ENCODE data around the gene RAPGEF5.

RAPGEF5 gene

DNA sequence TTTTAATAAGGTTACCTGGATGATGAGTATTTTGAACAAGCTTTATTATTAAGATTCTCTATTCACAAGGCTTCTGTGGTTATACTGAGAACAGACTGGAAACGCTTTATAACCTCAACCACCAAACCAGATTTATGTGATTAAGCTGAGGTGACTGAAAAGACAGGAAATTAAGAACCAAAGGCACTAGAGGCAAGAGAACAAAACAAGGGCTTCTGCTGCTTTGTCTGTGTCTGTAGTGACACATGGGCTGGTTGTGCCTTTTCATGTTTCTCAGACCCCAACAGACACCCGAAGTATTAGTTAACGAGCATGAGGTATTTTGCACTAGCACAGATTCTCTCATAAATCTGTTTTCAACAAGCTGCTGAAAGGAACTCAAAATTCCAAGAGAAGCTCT is 64.4 kb downstream of the RAPGEF5 start:
- H3K4me3 ChIP-seq (ENCODE audit: low read depth, low read length), result no peak overlapping the region
- no peak for DNase-seq (ENCODE audit: low read depth)
- TF ChIP-seq, protein P1, sequence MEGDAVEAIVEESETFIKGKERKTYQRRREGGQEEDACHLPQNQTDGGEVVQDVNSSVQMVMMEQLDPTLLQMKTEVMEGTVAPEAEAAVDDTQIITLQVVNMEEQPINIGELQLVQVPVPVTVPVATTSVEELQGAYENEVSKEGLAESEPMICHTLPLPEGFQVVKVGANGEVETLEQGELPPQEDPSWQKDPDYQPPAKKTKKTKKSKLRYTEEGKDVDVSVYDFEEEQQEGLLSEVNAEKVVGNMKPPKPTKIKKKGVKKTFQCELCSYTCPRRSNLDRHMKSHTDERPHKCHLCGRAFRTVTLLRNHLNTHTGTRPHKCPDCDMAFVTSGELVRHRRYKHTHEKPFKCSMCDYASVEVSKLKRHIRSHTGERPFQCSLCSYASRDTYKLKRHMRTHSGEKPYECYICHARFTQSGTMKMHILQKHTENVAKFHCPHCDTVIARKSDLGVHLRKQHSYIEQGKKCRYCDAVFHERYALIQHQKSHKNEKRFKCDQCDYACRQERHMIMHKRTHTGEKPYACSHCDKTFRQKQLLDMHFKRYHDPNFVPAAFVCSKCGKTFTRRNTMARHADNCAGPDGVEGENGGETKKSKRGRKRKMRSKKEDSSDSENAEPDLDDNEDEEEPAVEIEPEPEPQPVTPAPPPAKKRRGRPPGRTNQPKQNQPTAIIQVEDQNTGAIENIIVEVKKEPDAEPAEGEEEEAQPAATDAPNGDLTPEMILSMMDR (IDR thresholded peaks at IDR 0.05; ENCODE audit: low read depth, low read length, missing control alignments), result no peak

DNA sequence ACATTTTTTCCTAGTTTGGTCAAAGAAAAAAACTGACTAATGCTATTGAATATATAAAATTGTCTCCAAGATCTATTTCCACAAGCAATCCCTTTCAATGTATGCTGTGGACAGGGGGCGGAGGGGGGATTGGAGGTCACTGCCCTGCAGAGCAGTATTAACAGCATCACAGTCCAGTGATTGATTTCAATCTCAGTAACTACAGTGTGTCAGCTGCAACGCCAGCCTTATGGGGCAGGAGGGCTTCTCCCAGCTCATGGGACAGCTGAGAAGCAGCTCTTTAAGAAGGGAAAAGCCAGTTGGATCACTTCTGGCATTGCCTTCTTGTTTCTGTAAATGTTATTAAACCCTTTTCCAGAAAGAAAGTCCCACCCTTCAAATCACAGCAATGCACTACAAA is 65.0 kb downstream of the RAPGEF5 start:
- no peak for DNase-seq (ENCODE audit: low read depth)
- H3K4me3 ChIP-seq (ENCODE audit: low read depth, low read length), result no peak overlapping the region
- TF ChIP-seq, protein P1 (IDR thresholded peaks at IDR 0.05; ENCODE audit: low read depth, low read length, missing control alignments), result no peak

DNA sequence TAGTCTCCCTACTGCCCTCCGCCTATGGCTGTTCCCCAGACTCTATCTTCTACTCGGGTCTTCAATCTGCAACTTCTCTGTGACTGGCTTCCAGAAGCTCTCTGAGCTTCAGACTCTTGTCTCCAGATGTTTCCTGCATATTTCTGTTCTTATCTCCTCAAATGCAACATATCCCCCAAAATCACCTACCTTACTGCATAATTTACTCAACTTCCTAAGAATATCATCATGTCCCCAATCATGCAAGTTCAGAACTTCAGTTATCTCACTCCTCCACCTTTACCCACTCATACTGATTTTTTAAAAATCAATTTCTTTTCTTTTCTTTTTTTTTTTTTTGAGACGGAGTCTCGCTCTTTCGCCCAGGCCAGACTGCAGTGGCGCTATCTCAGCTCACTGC is 68.8 kb downstream of the RAPGEF5 start:
- DNase-seq (ENCODE audit: low read depth), result no peak
- TF ChIP-seq, protein P1 (IDR thresholded peaks at IDR 0.05; ENCODE audit: low read depth, low read length, missing control alignments), result no peak
- H3K4me3 ChIP-seq (ENCODE audit: low read depth, low read length), result no peak overlapping the region

DNA sequence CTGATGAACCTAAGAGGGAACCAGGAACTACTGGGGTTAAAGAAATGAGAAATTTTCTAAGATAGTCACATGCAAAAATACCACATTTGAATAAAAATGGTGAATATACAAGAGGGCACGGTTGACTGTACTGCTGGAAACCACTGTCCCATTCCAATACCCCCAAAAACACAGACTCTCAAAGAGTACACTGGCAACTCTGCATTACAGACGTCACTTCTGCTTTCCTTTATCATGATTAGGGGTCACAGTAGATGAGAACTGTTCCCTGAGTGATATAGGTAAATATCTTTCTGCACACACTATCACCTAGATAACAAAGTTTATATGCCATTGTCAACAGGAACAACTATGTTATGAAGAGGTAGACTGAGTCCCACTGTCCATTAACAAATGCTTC is 69.5 kb downstream of the RAPGEF5 start:
- TF ChIP-seq, protein P1 (IDR thresholded peaks at IDR 0.05; ENCODE audit: low read depth, low read length, missing control alignments), result no peak
- H3K4me3 ChIP-seq (ENCODE audit: low read depth, low read length), result no peak overlapping the region
- no peak for DNase-seq (ENCODE audit: low read depth)

DNA sequence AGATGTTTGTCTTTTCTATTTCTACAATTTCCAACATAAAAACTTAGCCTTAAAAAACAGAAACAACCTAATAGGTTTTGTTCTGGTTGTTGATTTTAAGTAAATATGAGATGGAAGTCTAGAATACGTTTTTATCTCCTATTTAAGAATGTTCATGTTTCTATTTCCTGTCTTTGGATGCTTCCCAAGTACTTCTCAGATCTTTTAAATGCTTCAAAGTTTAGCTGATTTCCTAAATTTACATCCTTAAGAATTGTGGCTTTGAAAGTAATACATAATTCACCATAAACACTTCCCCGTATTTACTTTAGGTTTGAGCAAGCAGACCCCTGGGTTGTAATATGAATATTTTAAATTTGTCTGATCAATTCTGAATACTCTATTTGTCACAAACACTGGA is 70.5 kb downstream of the RAPGEF5 start:
- H3K4me3 ChIP-seq (ENCODE audit: low read depth, low read length), result no peak overlapping the region
- TF ChIP-seq, protein P1 (IDR thresholded peaks at IDR 0.05; ENCODE audit: low read depth, low read length, missing control alignments), result no peak
- DNase-seq (ENCODE audit: low read depth), result no peak

DNA sequence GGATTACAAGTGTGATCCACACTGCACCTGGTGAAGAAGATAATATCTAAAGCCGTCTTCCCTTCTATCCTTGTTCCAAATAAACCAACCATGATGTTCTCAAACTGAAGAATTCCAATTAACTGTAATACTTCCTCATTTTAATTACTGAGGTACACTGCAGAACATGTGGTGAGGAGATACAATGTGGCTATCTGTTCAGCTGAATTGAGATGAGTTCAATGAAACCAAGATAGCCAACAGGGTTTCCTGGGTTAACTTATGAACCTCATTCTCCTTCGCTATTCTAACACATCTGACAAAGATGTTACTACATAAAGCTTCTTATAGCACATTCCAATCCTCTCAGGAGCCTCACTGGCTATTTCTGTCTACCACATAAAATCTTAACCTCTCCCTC is 75.5 kb downstream of the RAPGEF5 start:
- DNase-seq (ENCODE audit: low read depth), result no peak
- TF ChIP-seq, protein P1 (IDR thresholded peaks at IDR 0.05; ENCODE audit: low read depth, low read length, missing control alignments), result no peak

DNA sequence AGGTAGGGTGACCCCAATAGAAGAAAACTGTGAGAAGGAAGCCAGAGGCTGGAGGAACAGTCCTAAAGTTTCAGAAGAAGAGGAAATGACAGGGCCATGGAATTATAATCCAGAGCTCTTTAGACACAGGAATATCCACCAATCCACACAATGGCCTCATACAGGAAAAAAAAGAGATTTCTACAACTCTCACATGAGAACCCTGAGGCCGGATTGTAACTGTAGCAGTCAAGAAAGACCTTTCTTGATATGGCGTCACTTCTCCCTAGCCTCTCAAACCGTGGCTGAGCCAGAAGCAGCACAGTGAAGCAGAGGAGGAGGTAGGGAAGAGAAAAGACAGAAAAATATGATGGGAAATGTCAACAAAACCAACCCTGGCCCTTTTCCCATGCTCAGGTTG is 76.9 kb downstream of the RAPGEF5 start:
- TF ChIP-seq, protein P1 (IDR thresholded peaks at IDR 0.05; ENCODE audit: low read depth, low read length, missing control alignments), result no peak
- H3K4me3 ChIP-seq (ENCODE audit: low read depth, low read length), result no peak overlapping the region
- no peak for DNase-seq (ENCODE audit: low read depth)

More for the DNA sequence above, 75.5 kb downstream of the RAPGEF5 start:
- H3K4me3 ChIP-seq (ENCODE audit: low read depth, low read length), result no peak overlapping the region
